Raji (cell line): Measurements from ENCODE around the gene SLC16A12.

Experiments
- POLR2A ChIP-seq: IDR thresholded peaks from 2 replicates; pipeline ENCODE4 v1.6.1; 2011; ENCODE audit warnings: low read depth, low read length, control low read depth; ENCODE audit not compliant: insufficient read depth

SLC16A12 gene

DNA sequence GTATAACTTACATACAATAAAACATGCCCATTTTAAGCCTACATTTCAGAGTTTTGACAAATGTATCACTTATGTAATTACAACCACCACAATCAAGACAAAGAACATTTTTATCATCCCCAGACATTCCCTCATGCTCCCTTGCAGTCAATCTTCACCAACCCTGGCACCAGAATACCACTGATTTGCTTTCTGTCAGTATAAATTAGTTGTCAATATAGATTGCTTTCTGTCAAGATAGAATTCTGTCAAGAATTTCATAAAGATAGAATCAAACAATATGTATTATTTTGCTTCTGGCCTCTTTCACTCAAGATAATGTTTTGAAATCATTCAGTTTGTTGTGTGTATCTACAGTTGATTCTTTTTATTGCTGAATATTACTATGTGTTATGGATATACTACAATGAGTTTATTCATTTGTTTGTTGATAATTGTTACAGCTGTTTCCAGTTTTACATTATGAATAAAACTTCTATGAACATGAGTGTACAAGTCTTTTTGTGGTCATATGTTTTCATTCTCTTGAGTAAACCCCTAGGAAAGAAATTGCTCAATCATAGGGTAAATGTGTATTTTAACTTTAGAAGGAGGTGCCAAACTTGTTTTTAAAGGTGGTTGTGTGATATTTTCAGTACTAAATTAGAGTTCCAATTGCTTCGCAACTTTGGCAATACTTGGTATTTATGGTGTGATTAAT, 64.1 kb downstream of the SLC16A12 start:
- TF ChIP-seq POLR2A: no peak

DNA sequence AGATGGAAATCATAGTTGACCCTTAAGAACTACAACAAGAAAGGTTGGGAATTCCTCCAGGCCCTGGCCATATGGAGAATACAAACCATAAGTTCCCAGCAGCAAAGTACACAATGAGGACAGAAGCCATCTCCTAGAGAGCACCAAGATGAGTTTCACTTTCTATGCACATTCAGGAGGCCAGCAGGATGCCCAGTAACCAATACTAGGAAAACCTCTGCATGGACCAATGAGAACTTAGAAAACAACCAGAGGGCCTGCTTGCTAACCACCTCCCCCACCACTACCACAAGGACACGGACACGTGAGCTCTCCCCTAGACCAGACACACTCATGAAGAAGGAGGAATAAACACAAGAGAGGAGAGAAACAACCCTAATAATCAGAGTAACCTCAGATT, 64.8 kb downstream of the SLC16A12 start:
- TF ChIP-seq POLR2A: no peak

DNA sequence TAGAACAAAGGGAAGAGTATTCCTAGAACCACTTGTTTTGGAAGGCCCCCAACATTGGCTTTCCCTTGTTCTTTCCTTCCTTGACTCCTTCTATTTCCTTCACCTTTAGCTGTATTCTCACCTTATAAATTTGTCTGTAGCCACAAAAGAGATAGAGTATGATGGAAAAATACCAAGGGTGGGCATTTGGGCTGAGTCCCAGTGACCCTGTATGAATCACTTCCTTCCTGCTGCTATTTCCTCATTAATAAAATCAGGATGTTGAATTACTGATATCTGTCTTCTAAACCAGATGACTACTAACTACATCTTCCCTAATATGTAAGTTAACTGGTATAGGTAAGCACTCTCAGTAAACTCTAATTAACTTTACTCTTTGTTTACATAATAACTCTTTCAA, 65.9 kb downstream of the SLC16A12 start:
- no peak for TF ChIP-seq POLR2A

DNA sequence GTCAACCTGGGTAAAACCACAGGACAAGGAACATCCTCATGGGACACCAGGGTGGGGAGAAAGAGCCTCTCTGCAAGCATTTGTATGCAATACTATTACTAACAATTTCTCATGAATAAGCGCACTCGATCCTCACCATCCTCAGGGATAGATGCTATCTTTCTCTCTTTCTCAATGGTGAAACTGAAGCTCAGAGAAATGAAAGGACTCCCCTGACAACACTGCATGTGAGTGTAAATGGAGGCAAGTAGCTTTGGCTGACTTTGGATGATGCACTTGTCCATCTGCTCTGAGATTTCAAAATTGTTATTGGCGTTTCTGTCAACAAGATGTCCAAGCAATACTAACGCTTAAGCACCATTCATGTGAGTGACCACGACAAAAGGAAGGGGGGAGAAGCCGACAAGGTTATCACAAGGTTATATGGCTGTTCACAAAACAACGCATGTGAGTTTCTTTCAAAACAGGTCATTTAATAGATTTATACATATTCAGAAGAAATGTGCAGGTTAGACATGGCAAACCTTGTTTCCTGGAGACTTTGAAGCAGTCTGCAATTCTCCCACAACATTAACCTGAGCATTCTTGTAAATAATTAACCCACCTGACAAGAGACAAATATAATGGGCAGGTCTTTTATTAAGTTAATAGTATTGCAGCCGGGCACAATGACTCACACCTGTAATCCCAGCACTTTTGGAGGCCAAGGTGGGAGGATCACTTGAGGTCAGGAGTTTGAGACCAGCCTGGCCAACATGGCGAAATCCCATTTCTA, 67.0 kb downstream of the SLC16A12 start:
- TF ChIP-seq POLR2A: no peak

DNA sequence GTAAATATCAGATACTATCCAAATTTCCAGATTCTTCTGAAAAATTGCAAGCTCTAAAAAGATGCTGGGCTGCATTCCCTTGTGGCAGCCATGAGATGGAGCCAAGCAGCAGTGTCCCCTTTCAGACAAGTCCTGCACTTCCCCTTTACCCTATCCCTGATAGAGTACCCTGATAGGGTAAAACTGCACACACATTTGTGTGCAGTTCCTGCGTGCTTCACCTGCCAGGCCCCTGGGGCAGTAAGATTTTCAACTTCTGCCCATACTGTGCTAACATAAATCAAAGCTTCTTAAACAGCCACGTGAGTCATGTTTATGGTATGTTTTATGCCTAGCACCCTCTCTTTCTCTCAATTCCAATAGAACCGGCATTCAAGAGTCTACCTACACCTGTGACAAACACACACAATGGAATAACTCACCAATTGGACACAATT, 68.8 kb downstream of the SLC16A12 start:
- TF ChIP-seq POLR2A: no peak

DNA sequence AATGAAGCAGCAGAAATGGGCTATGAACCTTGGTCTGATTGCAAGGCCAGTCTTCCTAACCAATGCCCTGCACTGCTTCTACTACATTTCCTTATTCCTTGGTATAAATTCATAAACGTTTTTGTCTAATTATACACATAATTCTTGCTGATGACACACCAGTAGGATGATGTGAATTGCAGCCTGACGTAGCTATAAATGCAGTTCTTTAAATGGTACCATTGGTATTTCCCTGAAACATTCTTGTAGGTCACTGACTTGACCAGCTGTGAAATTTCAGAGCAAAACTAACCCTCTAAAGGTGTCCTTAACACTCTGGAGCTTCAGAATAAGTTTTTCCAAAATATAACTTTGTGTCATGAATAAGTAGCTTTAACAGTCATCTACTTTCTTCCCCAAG, 70.2 kb downstream of the SLC16A12 start:
- TF ChIP-seq POLR2A: no peak

DNA sequence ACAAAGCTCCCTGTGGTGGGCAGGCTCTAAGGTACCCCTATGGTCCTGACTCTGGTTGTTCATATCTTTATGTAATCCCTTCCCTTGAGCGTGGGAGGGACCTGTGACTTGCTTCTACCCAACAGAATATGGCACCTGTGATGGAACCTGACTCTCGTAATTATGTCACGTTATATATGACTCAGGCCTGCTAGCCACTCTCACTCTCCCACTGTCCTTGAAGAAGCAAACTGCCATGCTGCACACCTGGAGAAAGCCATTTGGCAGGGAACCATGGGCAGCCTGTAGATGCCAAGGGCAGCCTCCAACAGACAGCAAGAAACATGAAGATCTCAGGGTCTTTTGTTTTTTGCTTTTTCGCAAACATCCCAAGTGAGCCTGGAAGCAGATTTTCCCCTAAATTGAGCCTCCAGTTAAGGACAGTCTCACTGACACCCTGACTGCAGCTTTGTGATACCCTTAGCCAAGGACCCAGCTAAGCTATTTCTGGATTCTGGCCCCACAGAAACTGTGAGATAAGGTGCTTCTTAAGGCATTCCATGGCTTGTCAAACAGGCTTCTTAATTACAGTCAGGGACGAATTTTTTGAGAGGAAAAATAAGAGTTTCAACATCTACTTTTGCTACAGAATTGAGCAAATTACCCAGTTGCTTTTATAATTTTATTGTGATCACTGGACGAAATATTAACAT, 71.4 kb downstream of the SLC16A12 start:
- no peak for TF ChIP-seq POLR2A

DNA sequence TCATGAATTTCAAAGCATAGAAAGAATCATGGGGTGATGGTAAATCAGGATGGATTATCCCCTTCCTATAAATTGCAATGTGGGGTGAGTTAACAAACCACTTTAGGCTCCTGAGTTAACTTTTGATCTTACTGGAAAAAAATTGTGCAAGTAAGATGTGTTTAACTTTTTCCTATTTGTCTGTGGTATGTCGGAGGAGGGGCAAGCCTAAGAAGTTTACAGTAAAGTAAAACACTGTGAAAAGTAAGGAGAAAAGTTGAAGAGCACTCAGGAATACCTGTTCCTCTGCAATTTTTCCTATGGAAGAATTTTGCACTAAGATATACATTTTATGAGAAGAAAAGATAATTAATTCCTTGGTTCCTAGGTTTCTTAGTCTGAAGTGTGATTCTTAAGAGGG, 76.6 kb downstream of the SLC16A12 start:
- TF ChIP-seq POLR2A: no peak

DNA sequence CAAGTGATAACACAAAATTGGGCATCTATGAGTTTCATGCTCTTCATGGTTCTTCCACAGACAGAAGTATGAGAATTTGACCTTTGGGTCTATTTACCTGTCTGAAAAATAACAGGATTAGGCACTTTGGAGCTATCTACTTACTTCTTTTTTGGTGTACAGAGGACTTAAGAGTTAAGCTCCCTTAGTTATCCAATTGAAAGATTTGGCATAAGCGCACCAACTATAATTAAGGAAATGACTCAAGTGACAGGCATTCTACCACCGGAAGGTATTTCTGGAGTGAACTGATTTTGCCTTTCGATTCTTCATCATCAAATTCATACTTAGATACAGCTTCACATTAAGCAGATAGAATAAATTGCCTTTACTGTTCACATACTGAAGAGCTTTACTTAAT, 77.1 kb downstream of the SLC16A12 start:
- no peak for TF ChIP-seq POLR2A

DNA sequence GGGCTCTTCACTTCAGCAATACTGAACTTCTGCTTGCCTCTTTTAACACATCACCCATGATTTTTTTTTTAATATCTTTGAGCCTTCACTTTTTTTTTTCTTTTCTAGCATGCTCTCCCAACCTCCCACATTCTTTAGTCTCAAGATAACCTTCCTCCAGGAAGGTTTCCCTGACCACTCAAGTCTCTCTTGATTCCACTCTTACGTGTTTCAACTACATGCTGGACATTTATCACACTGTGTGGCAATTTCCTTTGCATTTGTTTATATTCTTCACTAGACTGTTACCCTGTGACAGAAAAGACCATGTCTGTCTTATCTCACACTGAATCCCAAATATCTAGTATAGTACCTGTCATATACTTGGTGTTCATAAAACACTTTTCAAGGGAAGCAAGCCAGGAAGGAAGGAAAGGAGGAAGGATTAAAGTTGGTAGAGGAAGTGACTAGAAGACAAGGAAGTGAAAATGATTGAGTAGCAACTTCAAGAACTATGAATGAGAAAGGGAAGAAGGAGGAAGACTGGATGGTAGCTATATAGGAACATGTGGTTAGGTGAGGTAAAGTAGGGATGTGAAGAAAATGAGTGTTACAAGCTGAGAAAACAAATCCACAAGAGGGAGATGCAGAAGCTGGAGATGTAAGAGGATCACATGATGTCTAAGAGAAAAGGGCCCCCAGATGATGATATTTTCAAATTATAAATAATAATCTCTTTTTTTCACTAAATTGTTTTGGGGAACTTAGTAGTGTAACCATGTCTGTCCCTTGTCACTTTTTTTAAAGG, 80.6 kb downstream of the SLC16A12 start:
- no peak for TF ChIP-seq POLR2A

DNA sequence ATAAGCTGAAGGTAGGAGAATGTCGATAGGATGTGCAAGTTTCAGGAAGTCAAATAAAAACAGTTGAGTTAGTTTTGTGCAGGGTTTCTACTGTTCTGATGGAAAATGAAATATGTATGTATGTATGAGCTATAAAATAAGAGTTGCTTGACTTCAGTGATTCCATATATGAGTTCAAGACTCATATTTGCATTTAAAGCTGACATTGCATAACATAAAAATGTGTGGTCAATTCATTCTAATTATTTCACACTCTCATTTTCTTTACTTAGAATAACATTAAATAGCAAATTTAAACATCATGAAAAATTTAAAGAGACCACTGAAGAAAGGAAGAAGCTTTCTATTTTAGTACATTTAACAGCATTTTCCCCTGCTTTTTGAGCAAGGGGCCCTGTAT, 83.2 kb downstream of the SLC16A12 start:
- no peak for TF ChIP-seq POLR2A

DNA sequence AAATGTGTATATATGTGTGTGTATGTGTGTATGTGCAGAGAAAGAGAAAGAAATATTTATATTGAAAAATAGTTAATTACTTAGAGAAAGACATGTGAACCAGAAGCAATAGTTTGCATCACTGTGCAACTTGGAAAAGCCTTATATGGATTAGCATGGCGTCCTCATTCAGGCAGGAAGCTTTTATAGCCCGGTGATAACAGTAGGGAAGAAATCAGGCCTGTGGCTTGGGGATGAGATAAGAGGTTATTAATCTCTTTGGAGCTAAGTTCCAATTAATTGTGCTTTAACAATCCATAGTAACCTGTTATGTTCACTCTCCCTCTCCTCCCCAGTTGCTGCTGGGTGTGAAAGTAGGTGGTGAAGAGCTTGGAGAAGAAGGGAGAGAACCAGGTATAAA, 84.5 kb downstream of the SLC16A12 start:
- TF ChIP-seq POLR2A: no peak

DNA sequence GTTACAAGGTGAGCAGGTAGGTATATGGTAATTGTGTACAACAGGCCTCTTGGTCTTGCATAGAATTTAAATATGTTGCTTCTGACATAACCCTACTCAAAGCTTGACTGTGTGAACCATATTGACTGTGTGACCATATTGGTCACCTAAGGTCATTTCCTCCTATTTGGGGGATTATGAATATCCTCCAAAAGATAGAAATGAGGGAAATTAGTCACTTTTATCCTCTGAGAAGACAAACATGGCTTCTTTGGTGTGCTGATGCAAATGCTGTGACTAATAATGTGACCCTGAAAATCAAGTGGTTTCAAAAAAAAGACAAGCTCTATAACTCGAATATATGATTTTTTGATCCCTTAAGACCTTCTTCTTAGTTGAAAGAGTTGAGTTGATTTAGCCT, 93.1 kb downstream of the SLC16A12 start:
- no peak for TF ChIP-seq POLR2A

DNA sequence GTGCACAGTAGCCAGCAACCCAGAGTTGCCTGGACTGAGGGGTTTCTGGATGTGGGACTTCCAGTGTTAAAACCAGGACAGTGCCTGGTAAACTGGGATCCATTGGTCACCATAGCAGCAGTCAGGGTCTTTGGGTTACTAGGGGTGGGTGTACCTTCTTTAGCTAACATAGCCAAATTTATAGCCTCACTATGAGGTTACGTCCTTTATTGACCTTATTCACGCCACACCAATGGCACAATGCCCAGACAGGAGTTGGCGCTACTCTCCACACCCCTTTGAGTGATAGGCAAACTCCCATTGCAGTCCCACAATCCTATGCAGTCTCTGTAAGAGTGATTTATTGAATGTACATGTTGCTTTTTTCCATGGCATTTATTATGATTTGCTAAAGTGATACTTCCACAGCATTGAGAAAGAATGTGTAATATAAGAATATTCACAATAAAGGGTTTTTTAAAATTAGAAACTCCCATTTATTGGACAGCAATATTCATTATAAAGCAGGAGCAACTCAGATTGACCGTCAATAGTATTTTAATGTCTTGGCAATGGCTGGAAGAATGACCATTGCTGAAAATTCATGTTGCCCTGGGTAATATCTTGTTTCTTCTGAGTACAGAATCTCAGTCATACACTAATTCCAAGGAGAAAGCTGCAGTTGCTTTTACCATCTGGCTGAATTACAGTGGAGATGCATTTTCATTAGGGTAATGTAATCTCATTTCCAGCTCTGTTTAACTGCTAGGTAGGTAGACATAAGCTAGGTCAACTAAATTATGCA, 95.0 kb downstream of the SLC16A12 start:
- TF ChIP-seq POLR2A: no peak

DNA sequence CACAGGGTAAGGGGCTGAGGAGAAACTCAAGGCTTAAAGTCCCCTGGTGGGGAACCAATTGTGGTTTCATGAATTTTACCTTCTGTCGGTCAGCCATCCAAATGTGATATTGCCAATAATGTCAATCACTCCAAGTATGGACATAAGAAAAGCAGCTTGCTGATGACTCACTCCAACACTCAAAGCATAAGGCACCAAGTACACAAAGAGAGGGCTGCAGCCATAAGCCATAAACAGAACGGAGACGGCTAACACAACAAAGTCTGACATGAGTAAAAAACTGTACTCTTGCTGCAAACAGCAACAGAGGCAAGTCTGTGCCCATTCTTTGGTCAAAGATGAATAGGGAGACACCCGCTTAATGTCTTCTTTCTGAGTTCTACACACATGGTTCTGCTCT, 96.9 kb downstream of the SLC16A12 start:
- TF ChIP-seq POLR2A: no peak

DNA sequence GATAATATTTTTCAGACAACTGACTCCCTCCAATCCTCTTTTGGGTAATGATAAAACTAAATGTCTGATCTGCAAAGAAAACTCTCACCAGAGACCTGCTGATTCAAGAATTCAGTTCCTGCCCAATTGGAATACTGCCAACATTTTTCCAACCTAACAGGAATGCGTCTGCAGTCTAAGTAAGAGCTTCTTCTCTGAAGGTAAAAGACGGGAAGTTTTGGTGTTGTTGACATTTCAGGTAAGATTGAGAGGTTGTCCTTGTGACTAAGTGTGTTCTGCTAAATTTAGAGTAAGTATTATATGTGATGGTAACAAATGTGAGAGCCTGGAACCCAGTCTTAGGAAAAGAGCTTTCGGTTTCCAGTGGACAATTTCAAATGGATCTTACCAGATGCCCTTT, 103.4 kb downstream of the SLC16A12 start:
- no peak for TF ChIP-seq POLR2A
